GM21786 (cell line): ENCODE data around the gene ALDH5A1.
A peak's percentile ranks its signal among the peaks of the same experiment; 100 is the strongest.

Experiments used
- ATAC-seq: cut with Tn5 transposase; IDR thresholded peaks from one replicate; pipeline ENCODE4 v1.9.1; 2021; ENCODE audit not compliant: unreplicated experiment

The ALDH5A1 gene

DNA sequence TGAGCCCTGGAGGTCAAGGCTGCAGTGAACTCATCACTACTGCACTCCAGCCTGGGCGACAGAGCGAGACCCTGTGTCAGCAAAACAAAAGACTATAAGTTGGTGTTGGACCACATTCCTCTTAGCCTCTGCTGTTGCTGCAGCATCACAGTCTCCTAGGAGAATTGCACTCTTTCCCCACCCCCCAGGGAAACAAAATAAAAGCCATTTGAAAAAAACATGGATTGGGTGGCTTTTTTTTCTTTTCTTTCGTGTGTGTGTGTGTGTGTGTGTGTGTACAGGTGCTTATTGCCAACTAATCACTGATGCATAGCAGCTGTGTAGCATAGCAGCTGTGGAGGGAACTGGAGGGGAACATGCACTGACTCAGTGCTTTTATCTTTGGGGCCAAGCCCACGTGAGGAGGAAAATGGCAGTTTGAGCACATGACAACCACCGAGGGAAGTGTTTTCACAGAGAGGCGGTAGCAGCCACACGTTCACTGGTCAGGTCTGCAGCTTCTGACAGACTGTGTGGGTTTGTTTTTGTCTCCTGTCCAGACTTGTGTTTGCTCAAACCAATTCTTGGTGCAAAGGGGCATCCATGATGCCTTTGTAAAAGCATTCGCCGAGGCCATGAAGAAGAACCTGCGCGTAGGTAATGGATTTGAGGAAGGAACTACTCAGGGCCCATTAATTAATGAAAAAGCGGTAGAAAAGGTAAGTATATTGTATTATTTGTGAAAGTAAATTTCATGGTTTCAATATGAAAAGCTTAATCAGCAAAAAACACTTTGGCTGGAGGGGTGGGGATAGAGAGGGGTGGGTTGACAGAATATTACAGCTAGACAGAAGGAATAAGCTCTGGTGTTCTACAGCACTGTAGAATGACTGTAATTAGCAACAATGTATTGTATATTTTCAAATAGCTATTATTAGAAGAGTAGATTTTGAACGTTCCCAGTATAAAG is 27.7 kb downstream of the ALDH5A1 start:
- peak; percentile 19 for ATAC-seq

DNA sequence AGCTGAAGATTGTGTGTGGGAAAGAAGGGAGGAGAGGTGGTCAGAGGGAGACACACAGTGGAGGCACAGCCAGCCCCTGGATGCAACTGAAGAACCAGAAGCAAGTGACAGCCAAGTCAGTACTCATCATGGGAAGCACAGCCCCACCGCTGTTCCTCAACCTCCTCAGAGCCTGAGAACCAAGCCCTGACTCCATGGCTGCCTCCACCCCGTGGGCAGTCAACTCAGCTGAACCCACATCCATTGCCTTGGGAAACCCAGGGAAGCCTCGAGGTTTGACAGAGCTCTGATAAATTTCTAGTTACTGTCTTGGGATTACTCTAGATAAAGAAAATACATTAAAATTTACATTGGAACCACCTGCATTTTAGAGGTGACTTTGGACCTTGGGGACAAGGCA is 29.6 kb downstream of the ALDH5A1 start:
- ATAC-seq: no peak

DNA sequence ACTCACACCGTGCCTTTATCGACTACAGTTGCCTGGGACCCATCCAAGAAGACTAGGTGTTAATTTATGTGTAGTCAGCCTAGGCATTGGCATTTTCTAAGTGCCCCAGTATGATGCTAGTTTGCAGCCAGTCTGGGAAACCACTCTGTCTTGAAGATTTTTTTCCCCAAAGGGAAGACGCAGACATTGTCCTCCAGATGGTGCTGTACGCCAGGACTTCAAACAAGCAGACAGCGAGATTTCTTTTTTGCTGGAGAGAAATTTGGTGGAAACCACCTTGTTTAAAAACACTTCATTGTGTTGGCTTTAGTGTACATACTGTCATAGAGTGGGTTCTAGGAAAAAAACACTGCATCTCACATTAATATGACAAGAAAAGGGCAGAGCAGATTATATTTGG is 30.0 kb downstream of the ALDH5A1 start:
- no peak for ATAC-seq

DNA sequence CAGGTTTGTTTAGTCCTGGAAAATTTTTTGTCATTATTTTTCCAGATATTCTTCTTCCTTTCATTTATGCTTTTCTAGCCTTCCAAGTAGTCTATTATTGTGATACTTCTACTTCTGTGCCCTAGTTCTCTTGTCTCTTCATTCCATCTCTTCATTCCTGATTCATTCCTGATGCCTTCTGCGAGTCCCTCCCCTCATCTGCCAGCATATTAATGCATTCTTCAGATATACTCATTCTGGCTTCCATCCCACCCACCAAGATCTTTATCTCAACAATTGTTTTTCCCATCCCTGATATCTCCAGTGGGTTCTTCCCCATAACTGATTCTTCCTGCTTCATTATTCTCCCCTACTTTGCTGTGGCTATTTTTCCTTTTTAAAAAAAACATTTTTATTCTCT is 35.2 kb downstream of the ALDH5A1 start:
- no peak for ATAC-seq

DNA sequence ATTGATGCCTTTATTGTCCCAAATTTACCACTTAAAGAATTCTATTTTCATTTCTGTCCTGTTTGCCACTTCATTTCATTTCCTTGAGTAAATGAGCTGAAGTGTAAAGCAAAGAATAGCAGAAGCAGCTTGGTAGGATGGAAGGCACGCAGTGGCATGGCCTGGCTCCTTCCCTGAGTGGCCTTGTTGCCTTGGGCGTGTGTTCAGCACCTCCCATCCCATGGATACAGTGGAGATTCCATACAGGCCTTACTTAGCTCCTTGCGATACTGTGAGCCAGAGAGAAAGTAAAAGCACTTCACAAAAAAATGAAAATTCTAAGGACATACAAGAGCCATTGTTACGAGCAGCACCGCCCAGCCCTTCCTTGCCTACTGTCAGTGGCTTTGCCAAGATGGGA is 39.6 kb downstream of the ALDH5A1 start:
- ATAC-seq: no peak

DNA sequence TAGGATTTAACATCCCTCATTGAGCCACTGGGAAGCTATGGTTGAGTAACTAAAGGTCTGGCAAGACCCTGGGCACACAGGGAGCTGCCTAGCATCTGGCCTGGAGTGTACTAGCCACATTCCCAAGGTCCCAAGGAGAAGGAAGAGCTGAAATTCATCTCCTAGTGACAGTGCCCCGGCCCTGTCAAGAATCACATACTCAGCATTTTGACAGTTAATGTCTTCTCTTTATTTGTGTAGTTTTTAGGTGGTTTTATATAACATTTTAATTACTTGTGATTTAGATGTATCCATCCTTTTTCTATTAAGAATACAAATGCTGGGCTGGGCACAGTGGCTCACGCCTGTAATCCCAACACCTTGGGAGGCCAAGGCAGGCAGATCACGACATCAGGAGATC is 40.4 kb downstream of the ALDH5A1 start:
- ATAC-seq: no peak

DNA sequence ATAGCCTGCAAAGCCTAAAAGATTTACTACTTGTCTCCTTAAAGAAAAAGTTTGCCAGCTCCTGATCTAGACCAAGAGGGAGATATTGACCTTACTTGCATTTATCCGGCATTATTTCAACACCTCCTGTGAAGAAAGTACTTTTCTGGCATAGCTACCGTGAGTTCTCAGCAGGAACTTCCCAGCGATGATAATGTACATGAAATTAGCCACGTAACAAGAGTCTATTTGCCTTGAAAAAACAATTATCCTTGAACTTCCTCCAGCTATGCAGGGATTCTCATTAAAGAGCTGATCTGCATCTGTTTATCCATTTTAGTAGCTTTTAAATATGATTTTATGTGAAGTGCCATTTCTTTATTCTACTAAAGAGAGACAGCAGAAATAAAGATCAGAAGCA is 41.7 kb downstream of the ALDH5A1 start:
- ATAC-seq: no peak

DNA sequence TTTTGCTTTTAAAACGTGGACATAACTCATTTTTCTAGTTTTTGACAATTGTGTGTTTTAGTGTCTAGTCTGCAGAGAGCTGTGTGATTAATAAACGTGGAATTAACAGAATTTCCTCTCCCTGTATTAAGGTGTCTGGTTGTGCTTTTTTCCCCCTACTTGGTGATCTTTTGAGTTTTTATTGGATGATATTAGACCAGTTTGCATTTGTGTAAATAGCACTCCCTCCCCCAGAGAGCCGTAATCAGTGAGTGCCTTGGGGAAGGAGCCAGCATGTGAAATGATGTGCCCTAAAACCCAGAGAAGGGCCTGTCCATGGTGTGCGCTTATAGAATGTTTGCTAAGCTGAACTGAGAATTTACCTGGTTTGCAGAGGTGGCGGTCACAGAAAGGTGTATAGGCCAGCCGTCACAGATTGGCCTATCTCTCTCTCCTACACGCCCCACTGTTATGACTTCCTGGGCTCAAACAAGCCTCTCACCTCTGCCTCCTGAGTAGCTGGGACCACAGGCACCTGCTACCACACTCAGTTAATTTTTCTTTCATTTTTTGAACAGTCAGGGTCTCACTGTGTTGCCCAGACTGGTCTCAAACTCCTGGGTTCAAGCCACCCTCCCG is 42.4 kb downstream of the ALDH5A1 start:
- no peak for ATAC-seq

DNA sequence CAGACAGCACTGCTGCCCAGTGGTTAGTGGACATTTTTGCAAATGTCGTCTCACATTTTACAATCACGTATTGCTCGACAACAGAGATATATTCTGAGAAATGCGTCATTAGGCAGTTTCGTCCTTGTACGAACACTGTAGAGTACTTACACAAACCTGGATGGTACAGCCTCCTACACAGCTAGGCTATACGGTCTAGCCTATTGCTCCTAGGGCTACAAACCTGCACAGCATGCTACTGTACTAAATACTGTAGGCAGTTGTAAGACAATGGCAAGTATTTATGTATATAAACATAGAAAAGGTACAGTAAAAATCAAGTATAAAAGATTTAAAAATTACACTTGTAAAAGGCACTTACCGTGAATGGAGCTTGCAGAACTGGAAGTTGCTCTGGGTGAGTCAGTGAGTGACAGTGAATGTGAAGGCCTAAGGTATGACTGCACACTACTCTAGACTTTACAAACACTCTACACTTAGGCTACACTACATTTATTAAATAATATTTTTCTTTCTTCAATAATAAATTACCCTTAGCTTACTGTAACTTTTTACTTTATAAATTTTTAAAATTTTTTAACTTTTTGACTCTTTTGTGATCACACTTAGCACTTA is 43.1 kb downstream of the ALDH5A1 start:
- no peak for ATAC-seq

DNA sequence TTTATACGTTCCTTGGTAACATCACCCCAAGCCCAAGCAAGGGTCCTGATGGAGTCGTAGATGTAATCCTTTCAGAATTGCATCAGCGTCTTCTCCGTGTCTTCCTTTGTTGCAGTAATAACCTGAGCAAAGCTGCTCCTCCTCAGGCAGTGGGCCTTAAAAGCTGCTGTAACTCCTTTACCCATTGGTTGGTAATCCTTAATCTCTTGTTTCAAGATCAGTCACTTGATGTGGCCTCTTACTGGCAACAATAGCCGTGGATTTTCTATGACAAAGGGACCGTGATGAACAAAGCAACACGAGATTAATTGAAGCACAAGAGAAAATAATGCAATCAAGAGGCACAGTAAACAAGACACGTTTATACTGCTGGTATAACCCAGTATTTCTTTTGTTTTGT is 44.6 kb downstream of the ALDH5A1 start:
- ATAC-seq: no peak

DNA sequence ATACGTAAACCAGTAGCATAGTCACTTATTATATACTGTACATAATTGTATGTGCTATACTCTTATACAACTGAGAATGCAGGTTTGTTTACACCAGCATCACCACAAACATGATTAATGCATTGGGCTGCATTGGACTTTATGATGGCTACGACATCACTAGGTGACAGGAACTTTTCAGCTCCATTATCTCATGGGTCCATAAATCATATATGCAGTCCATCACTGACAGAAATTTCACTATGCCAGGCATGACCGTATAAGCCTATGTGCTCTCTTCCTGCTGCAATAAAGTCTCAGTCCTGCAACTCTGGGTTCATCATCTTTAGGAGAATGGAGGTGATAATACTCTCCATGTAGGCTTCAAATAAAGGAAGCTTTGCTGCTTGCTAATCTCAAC is 45.4 kb downstream of the ALDH5A1 start:
- no peak for ATAC-seq

DNA sequence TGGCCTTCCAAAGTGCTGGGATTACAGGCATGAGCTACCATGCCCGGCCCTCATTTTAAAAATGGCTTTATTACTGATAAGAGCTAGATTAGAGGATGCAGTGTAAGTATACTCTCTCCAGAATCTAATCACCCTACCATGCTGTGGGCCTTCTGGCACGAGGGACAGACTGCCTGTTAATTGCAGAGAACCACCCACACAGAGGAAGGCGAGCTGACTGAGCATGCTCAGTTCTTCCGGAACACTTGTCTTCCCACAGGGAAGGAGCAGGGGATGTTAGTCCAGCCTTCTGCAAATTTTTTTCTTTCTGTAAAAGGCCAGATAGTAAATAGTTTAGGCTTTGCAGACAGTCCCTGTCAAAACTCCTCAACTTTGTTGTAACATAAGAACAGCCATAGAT is 48.9 kb downstream of the ALDH5A1 start:
- ATAC-seq: no peak

DNA sequence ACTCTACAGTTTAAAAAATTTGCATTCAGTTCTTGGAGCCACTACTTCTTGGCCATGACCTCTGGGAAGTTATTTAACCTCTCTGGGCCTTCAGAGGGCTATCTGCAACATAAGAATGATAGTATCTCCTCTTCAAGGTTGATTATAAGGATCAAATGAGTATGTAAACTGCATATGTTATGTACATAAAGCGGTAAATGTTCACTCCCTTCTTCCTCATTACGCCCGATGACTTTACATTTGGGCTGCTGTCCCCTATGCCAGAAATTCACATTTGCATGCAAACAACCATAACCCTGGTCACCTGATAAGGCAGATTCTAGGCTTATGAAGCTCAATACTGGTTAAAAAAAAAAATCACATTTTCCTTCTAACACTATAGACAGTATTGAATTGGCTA is 50.4 kb downstream of the ALDH5A1 start:
- ATAC-seq: no peak

DNA sequence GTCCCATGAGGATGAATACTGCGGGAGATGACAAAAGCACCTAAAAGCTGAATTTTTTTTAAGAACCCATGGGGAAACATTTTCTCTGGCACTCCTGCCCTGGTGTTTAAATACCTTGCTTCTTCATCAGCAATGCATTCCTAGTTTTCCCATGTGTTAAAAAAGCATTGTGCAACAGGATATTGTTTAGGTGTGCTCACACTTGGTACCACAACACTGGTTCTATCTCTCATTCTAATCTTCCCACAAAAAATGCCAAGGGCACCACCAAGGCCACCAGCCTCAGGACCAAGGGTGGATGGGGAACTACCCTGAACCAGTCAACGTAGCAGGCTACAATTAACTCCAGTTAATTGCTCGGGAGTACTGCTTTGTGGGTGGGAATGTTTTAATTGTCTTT is 50.9 kb downstream of the ALDH5A1 start:
- no peak for ATAC-seq

DNA sequence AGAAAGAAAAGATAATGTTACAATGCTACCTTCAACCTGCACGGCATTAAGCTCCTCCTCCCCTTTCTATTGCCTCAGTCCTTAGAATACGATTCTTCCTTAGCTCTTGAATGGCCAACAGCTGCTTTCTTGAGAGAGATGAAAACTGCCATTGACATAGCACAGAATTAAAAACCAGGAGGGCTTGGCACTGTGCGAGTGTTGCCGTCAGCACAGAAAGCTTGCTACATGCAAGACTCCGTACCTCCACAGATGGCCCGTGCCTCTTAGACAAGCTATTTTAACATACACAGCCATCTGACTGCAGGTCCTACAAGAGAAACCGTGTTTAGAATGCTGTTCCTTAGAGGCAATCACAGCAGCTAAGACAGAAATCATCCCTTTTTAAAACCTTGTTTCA is 51.7 kb downstream of the ALDH5A1 start:
- ATAC-seq: no peak

DNA sequence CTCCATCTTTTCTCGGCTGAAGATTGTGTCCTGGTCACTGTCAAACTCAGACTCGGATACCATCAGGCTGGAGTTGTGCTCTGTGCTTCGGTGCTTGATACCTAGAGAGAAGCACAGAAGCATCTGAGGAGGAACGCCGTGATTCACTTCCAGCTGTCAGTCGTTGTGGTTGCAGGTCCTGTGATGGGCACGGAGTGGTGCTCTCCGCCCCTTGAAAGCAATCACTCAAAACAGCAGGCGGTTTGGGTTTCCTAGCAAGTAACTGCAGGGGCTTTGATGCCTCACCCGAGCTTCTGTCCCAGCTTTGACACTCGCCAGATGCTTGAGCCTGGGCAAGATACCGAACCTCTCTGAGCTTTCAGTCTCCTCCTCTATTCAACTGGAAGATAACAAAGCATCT is 52.5 kb downstream of the ALDH5A1 start:
- ATAC-seq: peak; percentile 90

DNA sequence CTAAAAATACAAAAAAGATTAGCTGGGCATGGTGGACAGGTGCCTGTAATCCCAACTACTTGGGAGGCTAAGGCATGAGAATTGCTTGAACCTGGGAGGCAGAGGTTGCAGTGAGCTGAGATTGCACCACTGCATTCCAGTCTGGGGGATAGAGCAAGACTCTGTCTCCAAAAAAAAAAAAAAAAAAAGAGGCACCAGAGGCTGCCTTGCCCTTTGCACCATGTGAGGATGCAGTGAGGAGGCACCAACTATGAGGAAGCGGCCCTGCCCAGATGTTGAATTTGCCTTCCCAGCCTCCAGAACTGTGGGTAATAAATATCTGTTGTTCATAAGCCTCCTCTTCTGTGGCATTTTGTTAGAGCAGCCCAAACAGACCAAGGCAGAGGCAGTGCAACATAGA is 54.4 kb downstream of the ALDH5A1 start:
- ATAC-seq: no peak

DNA sequence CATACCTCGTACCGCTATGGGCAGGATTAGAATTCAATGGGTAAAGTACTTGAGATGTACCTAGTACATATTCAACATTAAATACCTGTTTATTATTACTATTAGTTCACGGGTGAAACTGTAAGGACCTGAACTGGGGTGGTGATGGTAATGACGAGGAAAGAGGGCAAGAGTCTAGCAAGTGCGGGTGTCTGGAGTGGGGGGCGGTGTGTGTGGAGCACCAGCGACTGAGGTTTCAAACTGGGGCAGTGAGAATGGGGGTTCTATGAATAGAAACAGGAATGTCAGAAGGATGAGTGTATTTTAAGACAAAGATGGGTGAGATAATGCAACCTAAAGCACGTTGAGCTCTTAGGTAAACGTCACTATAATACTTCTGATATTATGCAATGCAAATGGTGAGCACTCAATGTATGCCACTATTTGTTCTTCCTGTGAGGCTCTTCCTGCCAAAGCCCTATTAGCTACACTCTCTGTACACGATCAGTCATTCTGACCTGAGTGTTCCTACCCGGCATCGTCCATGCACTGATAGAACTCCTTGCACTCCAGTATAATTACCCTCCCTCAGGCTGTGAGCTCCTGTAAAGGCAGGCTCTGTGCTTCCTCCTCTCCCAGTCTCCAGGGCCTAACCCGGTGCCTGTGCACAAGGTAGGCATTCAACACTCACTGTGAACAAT is 55.0 kb downstream of the ALDH5A1 start:
- ATAC-seq: no peak

DNA sequence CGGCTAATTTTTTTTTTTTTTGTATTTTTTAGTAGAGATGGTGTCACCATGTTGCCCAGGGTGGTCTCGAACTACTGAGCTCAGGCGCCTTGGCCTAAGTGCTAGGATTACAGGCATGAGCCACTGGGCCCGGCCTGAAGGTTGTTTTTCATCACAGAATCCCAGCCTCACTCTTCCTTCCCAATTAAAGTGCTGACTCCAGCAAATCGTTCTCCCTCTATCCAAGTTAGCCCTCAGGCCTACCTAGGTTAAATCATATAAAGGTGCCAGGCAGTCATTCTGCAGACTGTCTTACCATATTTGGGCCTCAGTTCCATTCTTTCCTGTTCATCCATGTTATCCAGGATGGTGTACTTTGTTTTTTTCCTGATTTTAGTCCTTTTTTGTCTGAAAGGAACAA is 56.4 kb downstream of the ALDH5A1 start:
- no peak for ATAC-seq

DNA sequence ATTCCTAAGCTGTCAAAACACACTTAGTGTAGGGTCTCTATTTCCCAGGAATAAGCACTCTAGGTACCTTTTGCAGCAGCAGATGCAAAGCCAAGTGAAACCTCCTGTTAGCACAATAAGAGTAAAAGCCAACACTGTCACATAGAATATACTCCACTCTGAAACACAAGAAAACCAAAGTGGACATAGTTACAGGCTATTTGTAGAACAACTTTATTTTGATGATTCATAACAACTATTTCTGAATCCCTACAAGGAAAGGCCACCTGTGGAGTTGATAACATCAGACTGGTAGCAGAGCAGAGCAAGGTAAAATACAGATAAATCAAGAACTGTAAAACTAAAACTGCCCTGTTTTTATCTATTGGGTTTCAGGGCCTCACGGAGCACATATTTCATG is 59.7 kb downstream of the ALDH5A1 start:
- no peak for ATAC-seq

DNA sequence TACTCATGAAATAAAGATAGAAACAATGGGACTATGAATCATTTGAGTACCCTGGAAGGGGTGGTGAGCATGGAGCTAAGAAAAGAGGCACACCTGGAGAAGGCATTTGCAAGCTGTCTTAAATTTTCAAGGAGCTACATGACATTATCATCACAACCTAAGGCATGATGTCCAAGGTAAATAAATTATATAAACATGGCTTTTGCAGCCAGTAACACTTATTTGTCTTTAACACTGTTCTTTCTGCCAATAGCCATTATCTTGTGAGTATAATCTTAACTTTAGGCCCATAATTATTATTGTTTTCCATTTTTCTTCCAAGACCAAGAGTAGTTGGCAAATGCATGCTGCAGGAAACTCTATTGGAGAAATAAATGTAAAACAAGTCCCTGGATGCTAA is 63.7 kb downstream of the ALDH5A1 start:
- no peak for ATAC-seq

DNA sequence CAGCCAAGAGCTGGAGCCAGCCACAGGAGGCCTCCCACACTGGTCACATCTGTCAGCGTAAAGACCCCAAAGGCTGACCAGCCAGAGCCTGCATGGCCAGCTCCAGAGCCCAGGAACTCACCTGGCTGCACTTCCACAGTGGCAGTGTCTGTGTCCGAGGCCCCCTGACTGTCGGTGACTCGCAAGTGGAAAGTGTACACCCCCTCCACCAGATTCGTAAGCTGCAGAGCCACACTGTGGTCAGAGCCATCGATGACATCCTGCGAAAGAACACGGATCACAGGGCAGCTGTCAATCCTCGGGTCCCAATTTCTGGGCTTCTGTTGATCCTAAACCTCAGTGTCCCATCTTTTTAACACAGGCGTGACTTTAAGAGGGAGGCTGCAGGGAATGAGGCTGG is 69.3 kb downstream of the ALDH5A1 start:
- ATAC-seq: no peak
